ENCODE measurements around the gene SLC6A7.

Gene SLC6A7

DNA sequence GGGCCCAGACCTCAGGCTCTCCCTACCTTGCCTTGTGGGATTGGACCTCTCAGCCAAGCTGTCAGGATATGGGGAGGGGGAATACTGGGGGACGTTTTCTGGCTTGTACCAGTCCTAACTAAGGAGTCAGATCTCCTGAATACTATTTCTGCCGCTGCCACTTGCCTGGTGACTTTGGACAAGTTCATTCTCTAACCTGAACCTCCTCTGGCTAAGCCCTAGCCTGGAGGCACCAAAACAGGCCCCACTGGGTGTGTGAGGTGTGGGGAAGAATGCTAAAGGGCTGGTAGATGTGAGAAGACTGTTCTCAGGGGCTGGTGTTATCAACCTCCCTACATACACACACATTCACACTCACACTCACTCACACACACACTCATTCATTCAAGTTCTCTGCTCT, 1.1 kb downstream of the SLC6A7 start:
- TF ChIP-seq, protein P1, sequence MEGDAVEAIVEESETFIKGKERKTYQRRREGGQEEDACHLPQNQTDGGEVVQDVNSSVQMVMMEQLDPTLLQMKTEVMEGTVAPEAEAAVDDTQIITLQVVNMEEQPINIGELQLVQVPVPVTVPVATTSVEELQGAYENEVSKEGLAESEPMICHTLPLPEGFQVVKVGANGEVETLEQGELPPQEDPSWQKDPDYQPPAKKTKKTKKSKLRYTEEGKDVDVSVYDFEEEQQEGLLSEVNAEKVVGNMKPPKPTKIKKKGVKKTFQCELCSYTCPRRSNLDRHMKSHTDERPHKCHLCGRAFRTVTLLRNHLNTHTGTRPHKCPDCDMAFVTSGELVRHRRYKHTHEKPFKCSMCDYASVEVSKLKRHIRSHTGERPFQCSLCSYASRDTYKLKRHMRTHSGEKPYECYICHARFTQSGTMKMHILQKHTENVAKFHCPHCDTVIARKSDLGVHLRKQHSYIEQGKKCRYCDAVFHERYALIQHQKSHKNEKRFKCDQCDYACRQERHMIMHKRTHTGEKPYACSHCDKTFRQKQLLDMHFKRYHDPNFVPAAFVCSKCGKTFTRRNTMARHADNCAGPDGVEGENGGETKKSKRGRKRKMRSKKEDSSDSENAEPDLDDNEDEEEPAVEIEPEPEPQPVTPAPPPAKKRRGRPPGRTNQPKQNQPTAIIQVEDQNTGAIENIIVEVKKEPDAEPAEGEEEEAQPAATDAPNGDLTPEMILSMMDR (conservative IDR thresholded peaks at IDR 0.05; ENCODE audit: low read depth, low read length): no peak
- H3K4me3 ChIP-seq (ENCODE audit: low read length): no peak overlapping the region
- DNase-seq (ENCODE audit: low read depth): no peak

DNA sequence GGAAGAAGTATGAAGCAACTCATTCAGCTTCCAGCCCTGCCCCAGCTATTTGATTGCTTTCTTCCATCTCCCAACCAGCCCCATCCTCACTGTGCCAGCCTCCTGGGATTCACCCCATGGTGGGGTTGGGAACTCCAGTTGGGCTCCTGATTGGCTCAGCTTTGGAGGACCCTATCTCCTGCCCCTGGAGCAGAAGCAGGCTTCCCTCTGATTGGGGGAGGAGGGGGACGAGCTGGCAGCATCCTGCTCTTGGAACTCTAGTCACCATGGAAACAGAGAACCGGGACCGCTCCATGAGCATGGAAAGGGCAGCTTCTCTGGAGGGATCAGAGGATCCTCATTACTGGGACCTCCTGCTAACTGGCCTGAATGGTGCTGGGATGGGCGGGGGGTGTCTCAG, 2.6 kb downstream of the SLC6A7 start:
- no peak for DNase-seq (ENCODE audit: low read depth)
- no peak overlapping the region for H3K4me3 ChIP-seq (ENCODE audit: low read length)
- TF ChIP-seq, protein P1 (conservative IDR thresholded peaks at IDR 0.05; ENCODE audit: low read depth, low read length): no peak

DNA sequence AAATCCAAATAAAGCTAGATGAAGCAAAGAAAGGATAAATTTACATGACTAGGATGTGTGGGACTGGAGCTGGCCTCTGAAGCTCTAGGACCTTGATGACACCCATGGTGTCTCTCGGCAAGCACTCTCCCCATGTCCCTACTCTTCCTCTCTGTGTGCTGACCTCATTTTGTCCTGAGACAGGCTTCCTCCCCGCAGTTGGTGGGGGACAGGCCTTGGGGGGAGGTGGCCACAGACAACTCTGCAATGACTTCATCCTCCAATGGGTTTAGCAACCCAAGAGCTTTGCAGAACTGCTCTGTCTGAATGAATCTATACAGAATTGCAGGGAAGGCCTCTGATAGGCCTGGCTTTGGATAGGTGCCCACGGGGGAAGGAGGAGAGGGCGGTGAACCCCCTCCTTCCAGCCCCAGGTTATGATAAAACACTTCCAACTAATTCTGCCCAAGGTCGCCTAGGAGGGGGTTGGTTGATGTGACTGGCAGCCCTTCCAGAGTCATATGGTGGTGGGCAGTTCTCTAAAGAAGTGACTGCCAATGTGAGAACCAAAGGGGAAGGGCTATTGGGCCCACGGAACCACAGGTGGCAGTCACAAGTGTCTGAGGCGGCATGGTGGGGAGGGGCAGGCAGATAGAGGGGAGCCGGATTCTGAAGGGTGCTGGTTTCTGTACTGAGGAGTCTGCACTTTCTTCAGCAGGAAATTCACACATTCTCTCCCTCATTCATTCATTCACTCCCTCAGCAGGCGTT, 6.0 kb downstream of the SLC6A7 start:
- TF ChIP-seq, protein P1 (conservative IDR thresholded peaks at IDR 0.05; ENCODE audit: low read depth, low read length): no peak
- H3K4me3 ChIP-seq (ENCODE audit: low read length): no peak overlapping the region
- DNase-seq (ENCODE audit: low read depth): no peak

DNA sequence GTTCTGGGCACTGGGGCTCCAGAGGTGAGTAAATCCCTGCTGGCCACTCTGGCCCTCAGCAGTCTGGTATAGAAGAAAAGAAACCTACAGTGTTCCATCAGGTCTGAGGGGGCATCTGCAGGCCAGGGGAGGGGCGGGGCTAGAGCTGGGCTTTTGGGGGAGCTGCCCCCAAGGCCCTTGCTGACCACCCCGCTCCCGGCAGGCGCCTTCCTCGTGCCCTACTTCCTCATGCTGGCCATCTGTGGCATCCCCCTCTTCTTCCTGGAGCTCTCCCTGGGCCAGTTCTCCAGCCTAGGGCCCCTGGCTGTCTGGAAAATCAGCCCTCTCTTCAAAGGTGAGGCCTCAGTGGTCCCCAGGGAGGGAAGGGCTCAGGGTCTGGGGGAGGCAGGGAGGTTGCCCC, 6.7 kb downstream of the SLC6A7 start:
- DNase-seq (ENCODE audit: low read depth): no peak
- H3K4me3 ChIP-seq (ENCODE audit: low read length): no peak overlapping the region
- TF ChIP-seq, protein P1 (conservative IDR thresholded peaks at IDR 0.05; ENCODE audit: low read depth, low read length): no peak

DNA sequence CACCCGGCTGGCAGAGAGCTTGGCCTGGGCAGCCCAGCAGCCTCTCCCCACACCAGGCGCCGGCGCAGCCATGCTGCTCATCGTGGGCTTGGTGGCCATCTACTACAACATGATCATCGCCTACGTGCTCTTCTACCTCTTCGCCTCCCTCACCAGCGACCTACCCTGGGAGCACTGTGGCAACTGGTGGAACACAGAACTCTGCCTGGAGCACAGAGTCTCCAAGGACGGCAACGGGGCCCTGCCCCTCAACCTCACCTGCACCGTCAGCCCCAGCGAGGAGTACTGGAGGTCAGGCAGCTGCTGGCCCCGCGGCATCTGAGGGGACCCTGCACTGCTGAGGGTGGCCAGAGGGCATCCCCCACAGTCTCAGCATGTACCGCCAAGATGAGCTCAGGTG, 7.1 kb downstream of the SLC6A7 start:
- no peak overlapping the region for H3K4me3 ChIP-seq (ENCODE audit: low read length)
- no peak for DNase-seq (ENCODE audit: low read depth)
- TF ChIP-seq, protein P1 (conservative IDR thresholded peaks at IDR 0.05; ENCODE audit: low read depth, low read length): no peak

DNA sequence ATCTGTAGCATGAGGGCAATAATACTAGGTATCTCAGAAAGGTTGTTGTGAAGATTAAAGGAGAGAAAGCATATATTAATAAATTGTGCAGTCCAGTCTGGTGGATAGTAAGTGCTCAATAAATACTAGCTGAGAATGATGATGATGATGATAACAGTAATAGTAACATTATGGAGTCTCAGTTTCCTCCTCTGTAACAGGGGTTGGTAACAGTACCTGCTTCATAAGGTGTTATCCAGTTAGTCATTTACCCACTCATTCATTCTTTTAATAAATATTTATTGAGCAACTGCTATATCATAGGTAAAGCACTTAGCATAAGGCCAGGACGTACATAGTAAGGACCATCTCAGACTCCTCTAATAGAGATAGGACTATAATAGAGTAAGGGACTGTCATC, 7.6 kb downstream of the SLC6A7 start:
- no peak overlapping the region for H3K4me3 ChIP-seq (ENCODE audit: low read length)
- TF ChIP-seq, protein P1 (conservative IDR thresholded peaks at IDR 0.05; ENCODE audit: low read depth, low read length): no peak
- no peak for DNase-seq (ENCODE audit: low read depth)

DNA sequence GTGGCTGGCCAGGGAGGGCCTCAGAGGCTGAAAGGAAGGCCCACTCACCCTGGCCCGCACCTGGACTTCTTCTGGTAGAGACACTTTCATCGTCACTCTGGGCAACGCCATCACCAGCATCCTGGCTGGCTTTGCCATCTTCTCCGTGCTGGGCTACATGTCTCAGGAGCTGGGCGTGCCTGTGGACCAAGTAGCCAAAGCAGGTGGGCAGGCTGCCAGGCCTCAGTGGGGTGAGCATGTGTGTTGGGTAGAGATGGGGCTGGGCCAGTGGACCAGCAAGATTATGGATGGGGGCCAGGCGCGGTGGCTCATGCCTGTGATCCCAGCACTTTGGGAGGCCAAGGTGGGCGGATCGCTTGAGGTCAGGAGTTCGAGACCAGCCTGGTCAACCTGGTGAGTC, 12.6 kb downstream of the SLC6A7 start:
- no peak for DNase-seq (ENCODE audit: low read depth)
- no peak overlapping the region for H3K4me3 ChIP-seq (ENCODE audit: low read length)

More for the DNA sequence above, 12.6 kb downstream of the SLC6A7 start:
- TF ChIP-seq, protein P1 (conservative IDR thresholded peaks at IDR 0.05; ENCODE audit: low read depth, low read length): no peak

Data from retinal pigment epithelial cell (primary cell).